ENCODE results near the gene TMEM119. TPM values are rescaled to one million over a fixed set of nuclear protein-coding genes. Genes with fewer than 3 reads are reported as not detected.

Gene TMEM119
- total RNA-seq, 2 experiments from 2014 or later = not detected

DNA sequence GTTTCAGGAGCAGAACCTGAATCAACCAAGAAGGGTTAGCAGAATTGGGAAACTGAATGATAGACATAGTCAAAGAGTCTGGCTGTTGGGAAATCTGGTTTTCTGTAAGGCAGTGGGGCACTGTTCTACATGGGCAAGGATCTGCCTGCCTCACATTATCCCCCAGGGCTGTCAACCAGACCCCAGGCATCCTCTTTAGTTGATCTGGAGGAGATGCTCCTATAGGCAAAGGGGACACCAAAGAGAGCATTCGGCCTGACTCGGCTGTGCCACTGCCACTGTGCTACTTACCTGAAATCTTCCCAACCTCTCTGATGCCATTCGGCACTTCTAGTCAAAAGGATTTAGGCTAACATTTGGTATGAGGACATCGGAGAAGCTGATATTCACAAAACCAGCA lies 31.4 kb downstream of the TMEM119 start:
- Mint-ChIP-seq H3K27ac (no peak overlapping the region), H3K4me3 (no peak overlapping the region), H3K9me3 (ENCODE audit: insufficient read depth) (no peaks in the 10 kb centered on the region), H3K4me1 (ENCODE audit: low read depth) (peaks cover 81% of the 10 kb centered on the region), H3K36me3 (ENCODE audit: low read depth) (peaks cover 55% of the 10 kb centered on the region), H3K27me3 (ENCODE audit: low read depth) (no peaks in the 10 kb centered on the region)
- ChIA-PET POLR2A (interaction anchor here (0.5 to 5.0 kb wide), 6 partner anchors 44 to 201 kb away, joined by 3 to 43 read pairs (median 3); partner anchors contain the start of gene SELPLG), CTCF (interaction anchor here (0.8 to 19.8 kb wide), 8 partner anchors 51 to 528 kb away, joined by 3 to 574 read pairs (median 4); partner anchors contain the start of gene SELPLG)
- no peak for ATAC-seq
- no peak for DNase-seq

DNA sequence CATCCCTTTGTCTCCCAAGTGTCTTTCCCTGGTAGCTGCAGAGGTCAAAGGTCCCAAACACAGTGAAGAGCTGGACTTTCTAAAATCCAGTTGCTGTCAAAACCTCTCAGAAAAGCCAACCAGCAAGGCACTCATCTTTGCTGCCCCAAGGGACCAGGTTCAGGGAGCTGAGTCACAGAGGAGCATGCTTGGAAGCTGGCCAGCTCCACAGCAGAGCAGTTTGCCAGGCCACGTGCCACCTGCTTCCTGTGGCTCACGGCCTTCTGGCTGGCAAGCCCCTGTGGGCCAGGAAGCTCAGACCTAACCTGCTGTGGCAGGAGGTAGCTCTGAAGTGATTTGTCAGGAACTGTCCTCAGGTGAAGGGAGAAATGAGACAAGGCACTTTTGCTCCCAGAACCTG lies 31.9 kb downstream of the TMEM119 start:
- DNase-seq (peak; percentile 52), ATAC-seq (no peak)
- H3K27ac Mint-ChIP-seq = no peak overlapping the region
- no peaks in the 10 kb centered on the region for H3K9me3 Mint-ChIP-seq (ENCODE audit: insufficient read depth)
- peaks cover 79% of the 10 kb centered on the region for H3K4me1 Mint-ChIP-seq (ENCODE audit: low read depth)
- ChIA-PET POLR2A (interaction anchor here (0.5 to 5.0 kb wide), 5 partner anchors 45 to 201 kb away, joined by 3 to 43 read pairs (median 3); partner anchors contain the start of gene SELPLG), CTCF (interaction anchor here (0.8 to 19.8 kb wide), 7 partner anchors 52 to 528 kb away, joined by 3 to 574 read pairs (median 3); no protein-coding TSS in a partner anchor)
- H3K27me3 Mint-ChIP-seq (ENCODE audit: low read depth) = no peaks in the 10 kb centered on the region
- peaks cover 55% of the 10 kb centered on the region for H3K36me3 Mint-ChIP-seq (ENCODE audit: low read depth)
- H3K4me3 Mint-ChIP-seq = no peak overlapping the region

DNA sequence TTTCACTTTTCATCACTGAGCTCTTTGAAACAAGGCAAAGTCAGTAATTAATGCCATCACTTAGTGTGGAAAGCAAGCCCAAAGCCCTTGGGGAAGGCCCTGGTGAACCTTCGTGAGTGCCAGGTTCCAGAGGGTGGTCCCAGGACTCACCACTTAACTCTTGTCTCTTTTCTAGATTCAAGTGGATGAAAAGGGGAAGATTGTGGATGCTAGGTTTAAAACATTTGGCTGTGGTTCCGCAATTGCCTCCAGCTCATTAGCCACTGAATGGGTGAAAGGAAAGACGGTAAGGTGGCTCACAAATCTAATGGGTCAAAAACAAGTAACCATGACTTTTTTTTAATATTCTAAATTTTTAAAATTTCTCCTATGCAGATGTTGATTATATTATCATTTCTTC lies 32.7 kb downstream of the TMEM119 start:
- Mint-ChIP-seq H3K4me1 (ENCODE audit: low read depth) (peaks cover 72% of the 10 kb centered on the region), H3K27me3 (ENCODE audit: low read depth) (no peaks in the 10 kb centered on the region), H3K9me3 (ENCODE audit: insufficient read depth) (no peaks in the 10 kb centered on the region), H3K4me3 (no peak overlapping the region), H3K27ac (no peak overlapping the region), H3K36me3 (ENCODE audit: low read depth) (peaks cover 50% of the 10 kb centered on the region)
- DNase-seq (no peak), ATAC-seq (no peak)
- ChIA-PET CTCF (interaction anchor here (1.1 to 19.8 kb wide), 15 partner anchors 12 to 385 kb away, joined by 3 to 574 read pairs (median 7); partner anchors contain the start of gene SELPLG), POLR2A (interaction anchor here (2.5 to 6.9 kb wide), 2 partner anchors 53 to 66 kb away, joined by 13 to 121 read pairs; partner anchors contain the start of gene SELPLG)

DNA sequence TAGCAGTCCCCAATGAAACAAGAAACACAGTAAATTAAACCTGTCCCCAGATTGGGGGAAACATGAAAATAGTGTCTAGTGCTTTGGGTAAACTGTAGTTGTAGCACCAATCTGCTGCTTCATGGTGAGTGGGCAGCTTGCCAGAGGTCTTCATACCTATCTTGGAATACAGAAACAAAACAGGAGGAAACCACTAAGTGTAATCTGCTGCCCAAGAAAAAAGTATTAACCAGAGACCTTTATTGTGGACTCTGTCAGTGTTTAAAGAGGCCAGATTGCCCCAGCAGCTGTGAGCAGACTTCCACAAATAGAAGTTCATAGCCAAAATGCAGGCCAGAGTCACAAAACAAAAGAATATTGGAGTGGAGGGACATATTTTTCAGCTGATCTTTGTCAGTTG lies 33.2 kb downstream of the TMEM119 start:
- H3K9me3 Mint-ChIP-seq (ENCODE audit: insufficient read depth) = no peaks in the 10 kb centered on the region
- ChIA-PET CTCF (interaction anchor here (1.1 to 19.8 kb wide), 16 partner anchors 8 to 530 kb away, joined by 3 to 574 read pairs (median 6); partner anchors contain the start of gene SELPLG), POLR2A (interaction anchor here (2.5 to 6.9 kb wide), 2 partner anchors 53 to 67 kb away, joined by 13 to 121 read pairs; partner anchors contain the start of gene SELPLG)
- H3K27ac Mint-ChIP-seq = no peak overlapping the region
- no peak overlapping the region for H3K4me3 Mint-ChIP-seq
- no peak for DNase-seq
- no peaks in the 10 kb centered on the region for H3K27me3 Mint-ChIP-seq (ENCODE audit: low read depth)
- ATAC-seq = no peak
- peaks cover 73% of the 10 kb centered on the region for H3K4me1 Mint-ChIP-seq (ENCODE audit: low read depth)
- H3K36me3 Mint-ChIP-seq (ENCODE audit: low read depth) = peaks cover 52% of the 10 kb centered on the region

DNA sequence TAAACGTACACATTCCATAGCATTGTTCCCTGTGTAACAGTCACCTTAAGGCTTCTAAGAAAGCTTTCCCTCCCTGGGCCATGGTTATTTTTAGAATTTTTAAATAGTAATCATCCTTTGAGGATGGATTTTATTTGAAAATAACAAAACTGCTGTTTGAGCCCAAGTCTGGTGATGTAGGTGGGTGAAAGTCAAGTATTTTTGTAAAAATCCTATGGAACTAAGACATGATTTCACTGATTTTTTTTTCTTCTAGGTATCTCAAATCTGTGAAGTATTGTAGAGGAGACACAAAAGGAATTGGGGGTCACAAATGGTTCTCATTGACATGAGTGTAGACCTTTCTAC lies 34.1 kb downstream of the TMEM119 start:
- H3K9me3 Mint-ChIP-seq (ENCODE audit: insufficient read depth) = no peaks in the 10 kb centered on the region
- ChIA-PET CTCF (interaction anchor here (0.6 to 19.8 kb wide), 20 partner anchors 9 to 530 kb away, joined by 3 to 574 read pairs (median 6); partner anchors contain the start of genes SELPLG and SSH1), POLR2A (interaction anchor here (2.5 to 6.9 kb wide), 2 partner anchors 54 to 68 kb away, joined by 13 to 121 read pairs; partner anchors contain the start of gene SELPLG)
- peaks cover 50% of the 10 kb centered on the region for H3K36me3 Mint-ChIP-seq (ENCODE audit: low read depth)
- H3K4me3 Mint-ChIP-seq = peak overlapping the region; percentile 100
- H3K27ac Mint-ChIP-seq = peak overlapping the region; percentile 100
- ATAC-seq (no peak), DNase-seq (no peak)
- peaks cover 72% of the 10 kb centered on the region for H3K4me1 Mint-ChIP-seq (ENCODE audit: low read depth)
- H3K27me3 Mint-ChIP-seq (ENCODE audit: low read depth) = no peaks in the 10 kb centered on the region

DNA sequence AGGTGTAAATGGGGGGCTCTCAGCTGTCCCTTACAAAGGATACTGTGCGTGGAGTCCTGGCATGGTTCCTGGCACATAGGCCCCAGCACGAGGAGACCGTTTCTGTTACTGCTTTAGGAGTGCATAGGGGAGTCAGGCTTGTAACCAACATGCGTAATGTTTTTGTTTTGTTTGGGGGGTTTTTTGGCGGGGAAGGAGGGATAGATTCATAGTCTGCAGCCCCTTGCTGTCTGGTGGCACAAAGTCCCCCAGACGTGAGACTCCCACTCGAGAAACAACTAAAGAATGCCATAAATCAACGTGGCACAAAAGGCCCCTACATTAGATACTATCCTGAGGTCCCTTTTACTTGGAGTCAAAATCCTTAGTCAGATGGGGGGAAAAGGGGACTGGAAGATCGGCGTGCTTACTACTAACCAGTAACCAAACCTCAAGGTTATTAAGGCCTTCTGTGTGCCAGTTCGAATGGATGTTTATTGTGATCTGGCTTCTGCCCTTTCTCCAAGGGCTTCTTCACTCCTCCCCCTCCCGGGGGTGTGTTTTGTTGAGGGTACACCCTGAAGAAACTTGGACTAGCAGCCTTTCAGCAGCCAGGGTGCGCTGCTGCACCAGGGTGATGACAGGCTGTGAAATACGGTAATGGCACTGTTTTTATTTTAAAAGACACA lies 34.6 kb downstream of the TMEM119 start:
- DNase-seq (peak; percentile 91), ATAC-seq (peak; percentile 57)
- H3K9me3 Mint-ChIP-seq (ENCODE audit: insufficient read depth) = no peaks in the 10 kb centered on the region
- ChIA-PET POLR2A (interaction anchor here (0.6 to 6.9 kb wide), 7 partner anchors 9 to 1948 kb away, joined by 3 to 121 read pairs (median 9); partner anchors contain the start of gene SELPLG), CTCF (interaction anchor here (0.8 to 19.8 kb wide), 23 partner anchors 7 to 532 kb away, joined by 3 to 574 read pairs (median 6); partner anchors contain the start of gene SELPLG)
- peaks cover 49% of the 10 kb centered on the region for H3K36me3 Mint-ChIP-seq (ENCODE audit: low read depth)
- peak overlapping the region; percentile 100 for H3K27ac Mint-ChIP-seq
- H3K4me3 Mint-ChIP-seq = peak overlapping the region; percentile 100
- H3K4me1 Mint-ChIP-seq (ENCODE audit: low read depth) = peaks cover 70% of the 10 kb centered on the region
- H3K27me3 Mint-ChIP-seq (ENCODE audit: low read depth) = no peaks in the 10 kb centered on the region

DNA sequence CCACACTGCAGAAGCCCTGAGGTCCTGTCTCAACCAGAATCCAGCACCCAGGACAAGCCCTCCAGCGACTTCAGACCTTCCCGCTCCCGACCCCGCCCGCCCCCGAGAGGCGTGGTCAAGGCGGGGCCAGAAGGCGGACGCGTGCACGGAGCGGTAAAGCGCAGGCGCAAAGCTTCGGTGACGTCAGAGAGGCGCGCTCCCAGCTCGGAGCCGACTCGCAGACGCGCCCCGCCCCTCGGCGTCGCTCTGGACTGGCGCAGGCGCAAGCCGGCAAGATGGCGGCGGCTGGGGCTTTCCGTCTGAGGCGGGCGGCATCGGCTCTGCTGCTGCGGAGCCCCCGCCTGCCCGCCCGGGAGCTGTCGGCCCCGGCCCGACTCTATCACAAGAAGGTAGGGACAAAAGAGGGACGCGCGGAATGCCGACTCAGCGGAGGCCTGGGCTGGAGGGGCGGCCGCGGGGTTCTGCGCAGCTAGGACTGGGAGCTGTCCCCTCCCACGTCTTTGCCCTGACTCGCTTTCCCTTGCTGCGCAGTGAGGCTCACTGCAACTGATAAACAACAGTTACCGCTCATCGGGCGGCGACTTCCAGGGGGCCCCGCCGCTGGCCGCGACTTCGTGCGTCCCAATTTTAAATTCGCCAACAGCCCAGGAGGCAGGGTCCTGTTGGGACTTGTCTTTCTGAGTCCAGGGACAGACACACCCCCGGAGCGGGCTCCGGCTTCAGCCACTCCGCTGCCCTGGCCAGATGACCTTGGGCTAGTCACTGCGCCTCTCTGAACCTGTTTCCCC lies 35.3 kb downstream of the TMEM119 start, which contains the start of gene ISCU:
ISCU (plus strand) TSS at position 249 of the 788 bp plus-strand sequence; CDS start at position 276, 27 bp downstream.
- H3K4me3 Mint-ChIP-seq = peak within 1 kb of the TSS; percentile 100
- peaks cover 46% of the 10 kb centered on the region for H3K36me3 Mint-ChIP-seq (ENCODE audit: low read depth)
- ChIA-PET POLR2A (interaction anchor here (0.5 to 6.9 kb wide), 11 partner anchors 10 to 1949 kb away, joined by 3 to 121 read pairs (median 5); partner anchors contain the start of gene SELPLG), CTCF (interaction anchor here (0.8 to 19.8 kb wide), 14 partner anchors 8 to 533 kb away, joined by 3 to 574 read pairs (median 6); no protein-coding TSS in a partner anchor)
- DNase-seq = peak; percentile 98
- H3K9me3 Mint-ChIP-seq (ENCODE audit: insufficient read depth) = no peaks in the 10 kb centered on the region
- H3K27ac Mint-ChIP-seq = peak within 1 kb of the TSS; percentile 100
- H3K4me1 Mint-ChIP-seq (ENCODE audit: low read depth) = peaks cover 67% of the 10 kb centered on the region
- ATAC-seq = peak; percentile 78
- H3K27me3 Mint-ChIP-seq (ENCODE audit: low read depth) = no peaks in the 10 kb centered on the region

DNA sequence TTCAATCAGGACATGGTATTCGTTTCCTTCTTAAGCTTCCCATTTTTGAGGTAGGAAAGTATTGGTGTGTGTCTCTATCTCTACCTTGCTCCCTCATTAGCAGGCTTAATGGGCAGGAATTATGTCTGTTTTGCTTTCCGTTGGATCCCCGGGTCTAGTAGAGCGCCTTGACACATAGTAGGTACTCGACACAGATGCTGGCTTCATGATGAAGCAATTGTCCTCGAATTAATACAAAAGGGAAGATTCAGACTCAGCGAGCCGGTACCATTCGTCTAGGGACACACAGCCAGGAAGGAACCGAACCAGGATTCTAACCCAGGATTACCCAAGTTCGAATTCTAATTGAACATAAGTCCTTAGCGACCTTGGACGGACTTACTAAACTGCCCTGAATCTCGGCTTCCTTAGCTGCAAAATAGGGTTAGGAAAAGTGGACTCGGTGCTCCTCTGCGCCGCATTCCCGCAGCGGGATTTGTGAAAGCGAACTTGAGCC lies 36.0 kb downstream of the TMEM119 start:
- Mint-ChIP-seq H3K9me3 (ENCODE audit: insufficient read depth) (no peaks in the 10 kb centered on the region), H3K4me1 (ENCODE audit: low read depth) (peaks cover 63% of the 10 kb centered on the region), H3K27ac (peak overlapping the region; percentile 100), H3K27me3 (ENCODE audit: low read depth) (no peaks in the 10 kb centered on the region), H3K4me3 (peak overlapping the region; percentile 100), H3K36me3 (ENCODE audit: low read depth) (peaks cover 44% of the 10 kb centered on the region)
- ATAC-seq (peak; percentile 0), DNase-seq (no peak)
- POLR2A ChIA-PET = interaction anchor here (0.5 to 6.9 kb wide), 12 partner anchors 10 to 1604 kb away, joined by 3 to 121 read pairs (median 6); partner anchors contain the start of gene SELPLG
- CTCF ChIA-PET = interaction anchor here (0.8 to 19.8 kb wide), 13 partner anchors 8 to 534 kb away, joined by 3 to 574 read pairs (median 6); no protein-coding TSS in a partner anchor

DNA sequence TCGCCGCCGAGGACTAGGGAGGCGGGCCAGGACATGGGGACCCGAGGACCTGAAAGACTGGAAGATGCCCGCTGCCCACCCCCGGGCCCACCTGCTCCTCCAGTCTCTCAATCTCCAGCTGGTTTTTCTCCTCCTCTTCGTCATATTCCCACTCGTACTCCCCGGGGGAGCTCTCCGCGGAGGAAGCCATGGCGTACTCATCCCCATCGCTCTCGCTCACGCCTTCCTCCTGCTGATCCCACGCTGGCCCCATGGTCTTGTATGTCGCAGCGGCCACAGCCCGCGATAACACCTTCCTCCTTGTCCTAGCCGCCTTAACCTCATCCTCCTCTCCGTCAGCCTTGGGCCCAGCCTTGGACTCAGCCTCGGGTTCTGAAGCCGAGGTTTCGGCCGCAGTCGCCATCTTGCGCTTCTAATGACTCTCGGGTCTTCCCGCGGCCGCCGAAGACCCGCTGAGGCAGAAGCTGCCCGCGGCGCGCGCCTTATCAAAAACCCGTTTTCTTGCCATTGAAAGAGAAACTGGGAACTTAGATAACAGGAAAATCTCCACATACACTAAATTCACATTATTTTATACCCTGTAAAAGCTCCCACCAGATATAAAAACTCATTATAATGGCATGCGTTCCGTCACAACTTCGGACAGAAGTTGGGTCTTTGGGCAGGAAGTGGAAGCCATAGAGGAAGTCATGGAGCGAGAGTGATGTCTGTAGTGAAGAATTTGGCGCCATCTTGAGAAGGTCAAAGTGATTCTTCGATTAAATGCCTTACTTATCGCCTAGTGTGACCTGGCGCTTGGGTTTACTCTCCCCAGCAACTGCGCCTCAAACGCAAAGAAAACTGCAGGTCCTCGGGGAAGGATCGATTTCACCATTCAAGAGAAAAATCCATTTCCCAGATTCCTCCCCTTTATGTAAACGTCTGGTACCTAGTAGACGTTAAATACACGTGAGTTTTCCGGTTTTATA lies 36.8 kb downstream of the TMEM119 start, which contains the start of gene SART3:
SART3 (minus strand) TSS at position 422 of the 968 bp plus-strand sequence; CDS start at position 403, 19 bp downstream.
- peaks cover 41% of the 10 kb centered on the region for H3K36me3 Mint-ChIP-seq (ENCODE audit: low read depth)
- ATAC-seq (peak; percentile 51), DNase-seq (peak; percentile 87)
- ChIA-PET CTCF (interaction anchor here (1.1 to 19.8 kb wide), 8 partner anchors 8 to 299 kb away, joined by 3 to 574 read pairs (median 8); no protein-coding TSS in a partner anchor), POLR2A (interaction anchor here (0.8 to 6.9 kb wide), 8 partner anchors 12 to 171 kb away, joined by 3 to 121 read pairs (median 8); partner anchors contain the start of genes CORO1C and SELPLG)
- H3K4me3 Mint-ChIP-seq = peak within 1 kb of the TSS; percentile 100
- no peaks in the 10 kb centered on the region for H3K27me3 Mint-ChIP-seq (ENCODE audit: low read depth)
- peak within 1 kb of the TSS; percentile 100 for H3K27ac Mint-ChIP-seq
- H3K9me3 Mint-ChIP-seq (ENCODE audit: insufficient read depth) = no peaks in the 10 kb centered on the region
- H3K4me1 Mint-ChIP-seq (ENCODE audit: low read depth) = peaks cover 62% of the 10 kb centered on the region

DNA sequence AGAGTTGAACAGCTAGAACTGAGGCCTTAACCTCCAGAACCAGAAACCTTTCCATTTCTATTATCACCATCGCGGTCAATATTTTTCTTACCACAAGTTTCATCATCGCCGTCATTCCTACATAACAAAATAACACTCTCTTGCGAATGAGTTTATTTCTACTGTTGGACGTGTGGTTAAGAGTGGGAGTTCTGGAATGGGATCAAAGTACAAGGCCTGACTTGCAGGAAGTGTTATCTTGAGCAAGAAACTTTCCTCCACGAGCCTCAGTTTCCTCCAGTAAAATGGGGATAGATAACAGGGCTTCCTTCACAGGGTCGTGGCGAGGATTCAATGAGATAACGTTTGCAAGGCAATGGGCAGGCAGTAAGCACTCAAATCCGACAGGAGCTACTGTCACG lies 37.6 kb downstream of the TMEM119 start:
- ATAC-seq (no peak), DNase-seq (no peak)
- Mint-ChIP-seq H3K9me3 (ENCODE audit: insufficient read depth) (no peaks in the 10 kb centered on the region), H3K27ac (peak overlapping the region; percentile 100), H3K36me3 (ENCODE audit: low read depth) (peaks cover 37% of the 10 kb centered on the region), H3K4me1 (ENCODE audit: low read depth) (peaks cover 61% of the 10 kb centered on the region), H3K27me3 (ENCODE audit: low read depth) (no peaks in the 10 kb centered on the region), H3K4me3 (peak overlapping the region; percentile 100)
- POLR2A ChIA-PET = interaction anchor here (1.3 to 6.9 kb wide), 6 partner anchors 11 to 172 kb away, joined by 3 to 121 read pairs (median 10); partner anchors contain the start of genes CORO1C and SELPLG
- CTCF ChIA-PET = interaction anchor here (0.5 to 19.8 kb wide), 9 partner anchors 9 to 320 kb away, joined by 3 to 574 read pairs (median 5); no protein-coding TSS in a partner anchor

Measured in activated CD8-positive, alpha-beta T cell treated with anti-CD3 and anti-CD28 coated beads, Interleukin-2, amount 10 ng/mL, durations not matched to agents 7 days and 5 days (primary cell).